Measurements from ENCODE around the gene OBP2B.
"Not testable (repeated sequence)": the region's sequence is repeated elsewhere in the genome, so short reads cannot be mapped to it uniquely, and the experiment has no call there.

Gene OBP2B

DNA sequence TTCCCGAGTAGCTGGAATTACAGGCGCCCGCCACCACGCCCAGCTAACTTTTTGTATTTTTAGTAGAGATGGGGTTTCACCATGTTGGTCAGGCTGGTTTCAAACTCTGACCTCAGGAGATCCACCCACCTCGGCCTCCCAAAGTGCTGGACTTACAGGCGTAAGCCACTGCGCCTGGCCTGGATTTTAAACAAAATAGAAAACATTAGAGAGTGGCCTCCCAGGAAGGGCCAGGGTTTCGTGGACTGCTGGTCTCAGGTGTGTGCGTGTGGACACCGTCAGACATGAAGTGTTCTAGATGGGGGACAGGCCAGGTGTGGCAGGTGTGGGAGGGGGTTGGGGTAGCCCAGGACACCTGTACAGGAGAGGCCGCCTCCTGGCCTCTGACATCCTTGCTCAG is 38.3 kb downstream of the OBP2B start:
- in situ Hi-C loops (cut with MboI; ENCODE audit: low sequenced_read_pairs): no loop called here

DNA sequence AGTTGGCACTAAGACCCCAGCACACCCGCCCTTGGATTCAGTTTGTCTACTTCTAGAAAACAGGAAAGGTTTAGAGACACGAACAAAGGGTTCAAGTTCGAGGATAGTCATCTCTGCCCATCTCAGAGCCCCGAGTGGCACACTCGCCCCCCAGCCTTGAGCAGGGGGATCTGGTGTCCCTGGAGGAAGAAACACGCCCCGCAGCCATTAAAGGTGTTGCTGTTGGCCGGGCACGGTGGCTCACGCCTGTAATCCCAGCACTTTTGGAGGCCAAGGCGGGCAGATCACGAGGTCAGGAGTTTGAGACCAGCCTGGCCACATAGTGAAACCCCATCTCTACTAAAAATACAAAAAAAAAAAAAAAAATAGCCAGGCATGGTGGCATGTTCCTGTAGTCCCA is 39.4 kb downstream of the OBP2B start:
- in situ Hi-C loops (cut with MboI; ENCODE audit: low sequenced_read_pairs): not testable (repeated sequence)

DNA sequence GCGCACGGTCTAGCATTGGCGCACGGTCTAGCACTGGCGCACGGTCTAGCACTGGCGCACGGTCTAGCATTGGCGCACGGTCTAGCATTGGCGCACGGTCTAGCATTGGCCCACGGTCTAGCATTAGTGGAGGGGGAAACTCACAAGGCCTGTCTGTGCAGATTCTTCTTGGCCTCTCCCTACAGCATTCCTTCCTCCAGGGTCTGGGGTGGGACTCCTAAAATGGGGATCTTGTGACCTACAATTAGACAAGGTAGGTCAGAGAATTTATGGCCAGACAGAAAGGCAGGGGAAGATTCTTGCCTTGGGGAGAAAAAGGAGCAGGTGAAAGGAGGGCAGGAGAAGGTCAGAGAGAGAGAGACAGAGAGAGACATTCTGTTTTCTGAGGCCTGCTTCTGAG is 39.9 kb downstream of the OBP2B start:
- in situ Hi-C loops (cut with MboI; ENCODE audit: low sequenced_read_pairs): no loop called here

DNA sequence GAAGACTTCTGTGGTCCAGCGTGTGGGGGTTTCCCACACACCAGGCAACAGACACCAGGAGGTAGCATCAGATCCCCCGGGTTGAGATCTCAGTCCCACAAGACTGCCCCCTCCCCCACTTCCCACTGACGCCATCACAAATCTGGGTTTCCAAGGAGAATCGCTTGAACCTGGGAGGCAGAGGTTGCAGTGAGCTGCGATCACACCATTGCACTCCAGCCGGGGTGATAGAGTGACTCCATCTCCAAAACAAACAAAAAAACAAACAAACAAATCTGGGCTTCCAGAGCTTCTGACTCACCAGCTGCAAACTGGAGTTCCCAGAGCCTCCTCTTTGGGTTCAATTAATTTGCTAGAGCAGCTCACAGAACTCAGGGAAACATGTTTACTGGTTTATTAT is 40.6 kb downstream of the OBP2B start:
- in situ Hi-C loops (cut with MboI; ENCODE audit: low sequenced_read_pairs): no loop called here

DNA sequence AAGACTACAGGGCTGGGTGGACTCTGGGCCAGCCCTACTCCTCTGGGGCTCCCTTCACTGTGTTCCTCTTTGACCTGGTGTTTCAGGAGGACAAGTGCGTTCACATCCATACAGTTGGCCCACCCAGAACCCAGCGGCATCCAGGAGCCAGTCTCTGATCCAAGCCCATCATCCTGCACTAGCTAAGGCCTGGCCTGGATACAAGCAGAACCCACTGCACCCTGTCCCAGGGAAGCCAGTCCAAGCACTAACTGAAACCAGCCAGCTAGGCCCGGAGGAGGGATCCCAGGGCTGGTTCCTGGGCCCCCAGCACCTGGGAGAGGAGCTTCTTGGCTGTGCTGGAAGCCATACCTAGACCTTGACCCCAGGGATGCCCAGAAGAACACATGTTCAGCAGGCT is 41.3 kb downstream of the OBP2B start:
- in situ Hi-C loops (cut with MboI; ENCODE audit: low sequenced_read_pairs): no loop called here

DNA sequence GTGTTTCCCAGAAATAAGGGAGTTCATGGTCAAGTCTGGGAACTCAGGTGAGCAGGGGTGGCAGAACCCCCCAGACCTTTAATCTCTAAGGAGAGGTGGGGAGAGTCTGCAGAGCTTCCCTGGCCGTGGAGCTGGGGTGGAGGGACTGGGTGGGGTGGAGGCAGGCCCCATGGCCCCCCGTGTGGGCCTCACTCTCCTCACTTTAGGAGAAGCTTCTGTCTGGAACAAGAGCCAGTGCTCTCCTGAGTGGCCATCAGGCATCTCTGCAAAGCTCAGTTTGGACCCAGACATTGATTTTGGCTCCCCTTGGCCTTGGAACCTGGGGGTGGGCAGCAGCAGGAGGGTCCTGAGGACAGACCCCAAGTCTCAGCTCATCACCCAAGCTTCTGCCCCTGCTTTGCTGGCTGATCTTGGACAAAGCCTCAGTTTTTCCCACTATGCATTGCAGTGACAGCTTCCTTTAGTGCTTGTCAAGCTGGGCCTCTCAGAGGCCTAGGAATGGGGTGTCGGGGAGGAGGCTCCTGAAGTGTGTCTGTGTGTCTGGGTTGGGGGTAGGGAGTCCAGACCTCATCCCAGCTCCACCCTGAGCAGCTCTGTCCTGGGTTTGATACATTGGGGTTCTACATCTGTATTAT is 41.8 kb downstream of the OBP2B start:
- in situ Hi-C loops (cut with MboI; ENCODE audit: low sequenced_read_pairs): no loop called here

DNA sequence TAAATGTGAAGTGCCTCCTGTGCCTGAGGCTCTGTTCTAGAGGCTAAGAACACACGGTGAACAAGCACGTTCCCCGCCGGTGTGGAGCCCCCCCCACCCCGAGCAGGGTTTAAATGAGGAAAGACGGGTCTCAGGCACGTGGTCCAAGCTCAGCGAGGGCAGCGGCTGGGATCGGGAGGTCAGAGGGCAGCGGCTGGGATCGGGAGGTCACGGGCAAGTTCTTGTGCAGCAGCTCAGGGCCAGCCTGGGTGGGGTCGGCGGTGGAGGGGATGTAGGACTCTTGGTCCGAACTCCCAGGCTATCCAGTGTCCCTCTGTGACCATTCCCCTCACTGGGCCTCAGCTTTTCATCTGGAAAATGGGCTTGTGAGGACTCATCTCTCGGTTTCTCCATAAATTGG is 42.7 kb downstream of the OBP2B start:
- in situ Hi-C loops (cut with MboI; ENCODE audit: low sequenced_read_pairs): no loop called here

DNA sequence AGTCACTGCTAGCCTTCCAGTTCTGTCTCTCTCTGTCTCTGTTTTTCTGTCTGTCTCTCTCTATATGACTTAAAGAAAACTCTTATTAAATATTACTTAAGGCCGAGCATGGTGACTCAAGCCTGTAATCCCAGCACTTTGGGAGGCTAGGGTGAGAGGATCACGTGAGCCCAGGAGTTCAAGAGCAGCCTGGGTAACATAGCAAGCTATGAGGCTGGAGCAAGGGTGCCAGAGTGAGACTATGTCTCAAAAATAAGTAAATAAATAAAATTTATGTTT is 43.7 kb downstream of the OBP2B start:
- in situ Hi-C loops (cut with MboI; ENCODE audit: low sequenced_read_pairs): no loop called here

DNA sequence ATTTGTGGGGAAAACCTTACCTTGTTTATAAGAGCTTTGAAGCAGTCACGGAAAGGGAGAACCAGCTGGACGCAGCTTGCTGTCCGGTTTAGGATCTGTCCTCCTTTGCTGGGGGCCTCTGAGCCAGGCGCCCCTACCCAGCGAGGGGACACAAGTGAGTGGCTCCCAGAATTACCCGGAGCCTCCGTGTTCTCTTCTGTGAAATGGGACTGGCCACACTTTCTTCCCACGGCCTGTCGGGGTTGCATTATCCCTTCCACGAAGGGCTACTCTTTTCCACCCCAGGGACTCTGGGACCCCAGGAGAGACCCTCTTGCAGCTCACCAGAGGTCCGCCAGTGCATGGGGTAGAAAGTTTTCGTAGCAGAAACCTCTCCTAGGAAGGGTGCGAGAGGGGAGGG is 44.9 kb downstream of the OBP2B start:
- in situ Hi-C loops (cut with MboI; ENCODE audit: low sequenced_read_pairs): no loop called here

DNA sequence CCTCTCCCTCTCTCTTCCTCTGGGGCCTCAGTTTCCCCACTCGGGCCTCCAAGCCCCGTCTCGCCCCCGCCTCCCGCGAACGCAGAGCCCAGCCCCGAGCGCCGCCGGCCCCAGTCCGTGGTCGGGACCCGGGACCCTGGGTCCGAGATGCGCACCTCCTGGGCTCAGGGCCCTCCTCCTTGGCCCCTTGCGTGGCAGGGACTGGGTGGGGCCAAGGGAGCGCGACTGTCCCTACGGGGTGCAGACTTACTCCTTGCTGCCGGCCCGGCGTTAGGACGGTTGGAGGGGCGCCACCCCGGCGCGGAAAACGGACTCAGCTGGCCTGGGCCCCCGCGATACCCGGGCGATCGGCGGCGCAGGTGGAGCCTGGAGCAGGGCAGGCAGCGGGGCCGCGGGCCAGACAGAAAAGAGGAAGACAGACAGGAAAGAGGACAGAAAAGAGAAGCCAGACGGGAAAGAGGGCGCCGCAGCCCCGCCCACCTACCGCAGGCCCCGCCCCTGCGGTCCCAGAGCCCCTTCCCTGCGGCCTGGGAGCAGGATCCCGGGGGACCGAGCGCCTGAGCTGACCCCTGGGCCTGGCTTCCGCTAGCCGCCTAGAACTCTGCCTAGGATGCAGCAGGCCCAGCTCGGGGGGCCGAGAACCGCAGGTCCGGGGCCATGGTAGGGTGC is 45.4 kb downstream of the OBP2B start, which contains the start of gene GBGT1:
TSS of gene GBGT1 (minus strand) at position 411 of the 669 bp plus-strand sequence. CDS start 1,502 bp downstream, outside the sequence.
- in situ Hi-C loops (cut with MboI; ENCODE audit: low sequenced_read_pairs): no loop called here

DNA sequence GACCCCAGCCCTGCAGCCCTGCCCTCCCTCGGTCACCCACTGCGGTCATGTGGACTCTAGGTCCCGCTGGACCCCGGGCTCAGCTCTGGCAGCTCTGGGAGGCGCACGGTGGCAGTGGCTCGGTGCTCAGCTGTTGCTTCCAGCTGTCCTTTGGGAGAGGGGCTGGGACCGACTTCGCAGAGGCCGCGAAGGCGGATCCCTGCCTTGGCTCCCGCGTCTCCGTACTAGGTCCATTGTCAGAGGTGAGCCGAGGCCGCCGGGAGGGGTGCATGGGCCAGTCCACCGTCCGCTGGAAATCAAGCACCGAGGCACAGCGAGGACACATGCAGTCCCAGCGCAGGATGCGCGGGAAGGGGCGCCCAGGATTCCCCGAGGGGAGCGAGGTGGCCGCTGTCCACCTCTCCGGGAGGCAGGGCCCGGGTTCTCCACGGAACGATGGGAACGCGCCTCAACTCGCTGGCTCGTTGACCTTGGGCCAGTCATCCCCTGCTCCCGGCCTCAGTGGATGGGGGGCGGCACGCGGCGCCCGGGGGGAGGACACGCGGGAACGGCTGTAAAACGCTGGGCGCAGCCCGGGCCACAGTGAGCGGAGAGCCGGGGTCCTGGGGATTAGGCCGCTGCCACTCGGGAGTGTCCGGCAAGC is 46.1 kb downstream of the OBP2B start:
- in situ Hi-C loops (cut with MboI; ENCODE audit: low sequenced_read_pairs): no loop called here

DNA sequence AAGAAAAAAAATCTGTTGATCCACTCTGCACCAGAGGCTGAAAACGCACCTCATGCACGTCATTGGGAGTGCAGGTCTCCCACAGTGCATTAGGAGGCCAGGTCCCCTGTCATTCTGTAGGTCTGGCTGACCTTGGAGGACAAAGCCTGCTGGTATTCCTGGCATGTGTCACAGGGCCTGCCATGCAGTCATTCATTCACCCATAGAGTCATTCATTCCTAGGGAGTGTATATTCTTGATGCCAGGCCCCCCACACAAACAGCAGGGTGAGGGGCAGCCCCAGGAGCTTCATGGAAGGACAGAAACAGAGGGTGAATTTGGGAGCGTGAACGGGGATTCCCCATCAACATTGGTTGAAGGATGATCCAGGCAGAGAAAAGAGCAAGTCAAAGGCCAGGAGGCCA is 47.5 kb downstream of the OBP2B start:
- in situ Hi-C loops (cut with MboI; ENCODE audit: low sequenced_read_pairs): no loop called here

DNA sequence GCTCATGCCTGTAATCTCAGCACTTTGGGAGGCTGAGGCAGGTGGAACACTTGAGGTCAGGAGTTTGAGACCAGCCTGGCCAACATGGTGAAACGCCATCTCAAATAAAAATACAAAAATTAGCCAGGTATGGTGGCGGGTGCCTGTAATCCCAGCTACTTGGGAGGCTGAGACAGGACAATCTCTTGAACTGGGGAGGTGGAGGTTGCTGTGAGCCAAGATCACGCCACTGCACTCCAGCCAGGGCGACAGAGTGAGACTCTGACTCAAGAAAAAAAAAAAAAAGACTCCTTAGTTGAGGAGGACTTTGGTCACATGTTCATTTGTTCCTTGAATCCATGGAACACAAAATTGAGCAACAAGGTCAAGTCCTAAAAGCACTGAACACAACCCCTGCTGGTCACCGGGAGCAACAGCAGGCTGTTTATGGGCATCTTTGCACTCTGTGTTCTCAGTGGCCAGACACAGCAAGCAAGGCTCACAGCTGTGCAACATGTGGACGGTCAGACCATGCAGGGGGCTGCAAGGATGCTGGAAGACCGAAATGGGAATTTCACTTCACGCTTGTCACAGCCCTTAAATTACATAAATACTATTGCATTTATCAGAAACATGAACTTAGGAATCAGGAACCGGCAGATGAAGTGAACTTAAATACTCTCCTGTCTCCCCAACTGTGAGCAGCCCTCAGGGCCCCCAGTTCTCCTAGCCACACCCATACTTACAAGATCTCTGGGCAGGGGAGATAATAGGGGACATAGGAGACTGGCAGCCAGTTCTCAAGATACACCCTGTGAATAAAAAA is 48.1 kb downstream of the OBP2B start:
- in situ Hi-C loops (cut with MboI; ENCODE audit: low sequenced_read_pairs): no loop called here

DNA sequence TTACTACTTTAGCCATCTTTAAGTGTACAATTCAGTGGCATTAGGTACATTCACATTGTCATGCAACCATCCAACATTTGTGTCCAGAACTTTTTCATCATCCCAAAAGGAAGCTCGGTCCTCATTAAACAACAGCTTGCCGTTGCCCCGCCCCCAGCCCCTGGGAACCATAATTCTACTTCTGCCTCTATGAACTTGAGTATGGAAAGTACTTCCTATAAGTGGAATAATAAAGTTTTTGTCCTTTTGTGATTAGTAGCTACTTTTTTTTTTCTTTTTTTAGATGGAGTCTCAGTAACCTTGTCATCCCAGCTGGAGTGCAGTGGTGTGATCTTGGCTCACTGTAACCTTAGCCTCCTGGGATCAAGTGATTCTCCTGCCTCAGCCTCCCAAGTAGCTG is 50.4 kb downstream of the OBP2B start:
- in situ Hi-C loops (cut with MboI; ENCODE audit: low sequenced_read_pairs): no loop called here
